ENCODE measurements around the gene TAF5.

DNA sequence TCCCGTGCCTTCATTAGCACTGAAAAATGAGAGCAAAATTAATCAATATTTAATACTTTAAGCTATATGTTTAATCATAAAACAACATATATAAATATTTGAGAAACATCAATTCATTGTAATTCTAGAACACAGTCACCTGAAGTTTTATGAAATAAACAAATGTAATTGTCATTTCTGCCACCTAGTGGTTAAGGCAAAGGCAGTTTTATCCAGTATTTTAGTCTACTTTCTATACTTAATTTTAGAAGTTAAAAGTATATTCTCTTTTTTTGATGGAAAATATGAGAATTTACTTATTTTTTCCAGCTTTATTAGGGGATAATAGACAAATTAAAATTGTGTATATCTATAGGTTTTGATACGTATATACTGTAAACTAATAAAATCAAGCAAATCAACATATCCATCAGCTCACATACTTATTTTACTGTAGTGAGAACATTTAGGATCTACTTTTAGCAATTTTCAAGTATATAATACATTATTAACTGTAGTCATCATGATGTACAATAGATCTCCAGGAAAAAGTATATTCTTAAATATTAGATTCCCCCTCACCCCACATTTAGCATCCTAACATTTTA is 33.7 kb upstream of the TAF5 start:
- no peak for TF ChIP-seq EZH2 (IDR thresholded peaks at IDR 0.05; ENCODE audit: borderline replicate concordance, insufficient read depth, low read depth, low read length, poor library complexity, severe bottlenecking)
- TF ChIP-seq, protein P1, sequence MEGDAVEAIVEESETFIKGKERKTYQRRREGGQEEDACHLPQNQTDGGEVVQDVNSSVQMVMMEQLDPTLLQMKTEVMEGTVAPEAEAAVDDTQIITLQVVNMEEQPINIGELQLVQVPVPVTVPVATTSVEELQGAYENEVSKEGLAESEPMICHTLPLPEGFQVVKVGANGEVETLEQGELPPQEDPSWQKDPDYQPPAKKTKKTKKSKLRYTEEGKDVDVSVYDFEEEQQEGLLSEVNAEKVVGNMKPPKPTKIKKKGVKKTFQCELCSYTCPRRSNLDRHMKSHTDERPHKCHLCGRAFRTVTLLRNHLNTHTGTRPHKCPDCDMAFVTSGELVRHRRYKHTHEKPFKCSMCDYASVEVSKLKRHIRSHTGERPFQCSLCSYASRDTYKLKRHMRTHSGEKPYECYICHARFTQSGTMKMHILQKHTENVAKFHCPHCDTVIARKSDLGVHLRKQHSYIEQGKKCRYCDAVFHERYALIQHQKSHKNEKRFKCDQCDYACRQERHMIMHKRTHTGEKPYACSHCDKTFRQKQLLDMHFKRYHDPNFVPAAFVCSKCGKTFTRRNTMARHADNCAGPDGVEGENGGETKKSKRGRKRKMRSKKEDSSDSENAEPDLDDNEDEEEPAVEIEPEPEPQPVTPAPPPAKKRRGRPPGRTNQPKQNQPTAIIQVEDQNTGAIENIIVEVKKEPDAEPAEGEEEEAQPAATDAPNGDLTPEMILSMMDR (IDR thresholded peaks at IDR 0.05): peak; percentile 81
